HFF-Myc (cell line): ENCODE results near the gene PPP2R3A.
A peak's percentile ranks its signal among the peaks of the same experiment; 100 is the strongest.
"Not testable (repeated sequence)": the region's sequence is repeated elsewhere in the genome, so short reads cannot be mapped to it uniquely, and the experiment has no call there.

Experiments used
- DNase-seq: peaks from one replicate; pipeline ENCODE4 v3.0.0-alpha.2; 2011; ENCODE audit warnings: low read depth; ENCODE audit errors: extremely low read depth
- H3K4me3 ChIP-seq: replicated peaks from 2 replicates; pipeline ENCODE4 v1.5.1; 2011; ENCODE audit warnings: low read depth, mild to moderate bottlenecking, control low read depth, low read length
- TF ChIP-seq, protein P1 (sequence below): IDR thresholded peaks from 2 replicates; pipeline ENCODE4 v1.5.1; 2012; ENCODE audit warnings: mild to moderate bottlenecking, low read depth, low read length, control low read depth; ENCODE audit errors: missing control alignments

PPP2R3A gene

DNA sequence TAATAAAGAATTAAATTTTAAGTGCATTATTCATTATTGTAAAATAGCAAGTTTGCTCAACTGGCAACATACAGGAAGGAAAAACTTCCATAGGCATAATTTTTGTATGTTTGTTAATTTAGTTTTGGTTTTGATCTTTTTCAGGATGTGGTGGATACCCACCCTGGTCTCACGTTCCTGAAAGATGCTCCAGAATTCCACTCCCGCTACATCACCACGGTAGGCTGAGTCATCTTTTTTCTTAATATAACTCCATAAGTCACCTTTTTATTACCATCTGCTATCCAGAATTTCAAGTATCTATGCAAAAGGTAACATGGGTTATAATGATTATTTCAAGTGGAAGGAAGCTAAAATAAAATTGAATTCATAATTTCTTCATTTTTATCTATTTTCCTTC is 104.8 kb downstream of the PPP2R3A start:
- peak; percentile 67 for DNase-seq
- TF ChIP-seq, protein P1, sequence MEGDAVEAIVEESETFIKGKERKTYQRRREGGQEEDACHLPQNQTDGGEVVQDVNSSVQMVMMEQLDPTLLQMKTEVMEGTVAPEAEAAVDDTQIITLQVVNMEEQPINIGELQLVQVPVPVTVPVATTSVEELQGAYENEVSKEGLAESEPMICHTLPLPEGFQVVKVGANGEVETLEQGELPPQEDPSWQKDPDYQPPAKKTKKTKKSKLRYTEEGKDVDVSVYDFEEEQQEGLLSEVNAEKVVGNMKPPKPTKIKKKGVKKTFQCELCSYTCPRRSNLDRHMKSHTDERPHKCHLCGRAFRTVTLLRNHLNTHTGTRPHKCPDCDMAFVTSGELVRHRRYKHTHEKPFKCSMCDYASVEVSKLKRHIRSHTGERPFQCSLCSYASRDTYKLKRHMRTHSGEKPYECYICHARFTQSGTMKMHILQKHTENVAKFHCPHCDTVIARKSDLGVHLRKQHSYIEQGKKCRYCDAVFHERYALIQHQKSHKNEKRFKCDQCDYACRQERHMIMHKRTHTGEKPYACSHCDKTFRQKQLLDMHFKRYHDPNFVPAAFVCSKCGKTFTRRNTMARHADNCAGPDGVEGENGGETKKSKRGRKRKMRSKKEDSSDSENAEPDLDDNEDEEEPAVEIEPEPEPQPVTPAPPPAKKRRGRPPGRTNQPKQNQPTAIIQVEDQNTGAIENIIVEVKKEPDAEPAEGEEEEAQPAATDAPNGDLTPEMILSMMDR, result no peak
- no peak overlapping the region for H3K4me3 ChIP-seq

DNA sequence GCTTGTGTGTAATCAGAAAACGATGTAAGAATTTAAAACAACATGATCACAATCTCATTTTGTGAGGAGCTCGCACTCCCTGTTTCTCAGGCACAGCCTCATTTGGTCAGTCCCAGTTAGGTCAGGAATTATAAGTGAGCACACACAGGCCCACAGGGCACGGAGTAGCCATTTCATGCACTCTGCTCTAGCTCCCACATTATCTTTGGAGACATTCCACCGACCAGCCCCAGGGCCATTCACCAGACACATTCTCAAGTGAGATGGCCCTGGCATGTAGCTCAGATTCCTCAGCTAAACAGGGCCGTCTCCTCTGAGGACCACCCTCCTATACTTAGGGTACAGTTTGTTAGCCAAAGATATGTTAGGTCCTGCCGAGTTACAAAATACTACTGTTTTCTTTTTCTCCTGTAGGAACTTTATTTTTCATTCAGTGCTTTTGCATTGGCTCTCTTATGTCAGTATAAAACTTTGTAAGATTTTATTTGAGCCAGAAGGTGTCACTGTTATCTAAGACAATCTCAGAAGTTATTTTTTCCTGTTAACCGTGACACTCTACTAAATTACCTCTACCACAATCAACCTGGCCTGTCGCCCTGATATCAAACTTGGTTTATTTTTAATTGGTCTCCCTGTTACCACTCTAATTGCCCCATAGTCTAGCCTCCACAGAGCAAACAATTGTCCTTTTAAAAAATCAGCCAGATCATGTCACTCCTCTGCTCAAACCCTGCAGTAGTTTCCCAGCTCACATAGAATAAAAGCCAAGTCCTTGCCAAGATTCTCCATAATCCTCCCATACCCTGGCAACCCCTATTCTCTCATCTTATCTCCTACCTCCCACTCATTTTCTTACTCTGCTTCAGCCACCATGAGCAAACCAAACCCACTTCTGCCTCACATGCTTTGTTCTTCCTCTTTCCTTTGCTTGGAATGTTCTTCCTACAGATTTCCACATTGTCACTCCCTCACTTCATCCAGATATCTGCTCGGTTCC is 105.7 kb downstream of the PPP2R3A start:
- no peak overlapping the region for H3K4me3 ChIP-seq
- TF ChIP-seq, protein P1, result no peak
- DNase-seq, result no peak

- no peak overlapping the region for H3K4me3 ChIP-seq
- DNase-seq, result no peak
- TF ChIP-seq, protein P1, result no peak
These were observed 109.1 kb downstream of the PPP2R3A start for GRCh38 chr3:136074546-136075170.

GRCh38 chr3:136075218-136075808 is 109.8 kb downstream of the PPP2R3A start:
- TF ChIP-seq, protein P1, result peak; percentile 88
- peak; percentile 72 for DNase-seq

GRCh38 chr3:136075811-136076210 is 110.3 kb downstream of the PPP2R3A start:
- H3K4me3 ChIP-seq, result no peak overlapping the region
- DNase-seq, result no peak
- TF ChIP-seq, protein P1, result no peak

More at GRCh38 chr3:136075218-136075808, 109.8 kb downstream of the PPP2R3A start:
- H3K4me3 ChIP-seq, result no peak overlapping the region

- no peak for DNase-seq
- H3K4me3 ChIP-seq, result no peak overlapping the region
- TF ChIP-seq, protein P1, result peak; percentile 48
These were observed 113.2 kb downstream of the PPP2R3A start for GRCh38 chr3:136078421-136079364.

- not testable (repeated sequence) for DNase-seq, H3K4me3 ChIP-seq
These were observed 118.3 kb downstream of the PPP2R3A start for GRCh38 chr3:136083641-136084382.

- not testable (repeated sequence) for DNase-seq, H3K4me3 ChIP-seq
These were observed 119.5 kb downstream of the PPP2R3A start for GRCh38 chr3:136085067-136085466.
